SK-N-SH treated with all-trans-retinoic acid at 6 μM for 48 hours (cell line): ENCODE results near the gene BEND7.

ENCODE experiments used
- ARNTL ChIP-seq: fragments of 450-650 bp; formaldehyde crosslinking; IDR thresholded peaks from 2 replicates; pipeline ENCODE4 v1.5.0; 2020; ENCODE audit warnings: low read depth, mild to moderate bottlenecking, moderate library complexity, borderline replicate concordance
- CSDC2 ChIP-seq: fragments of 250-450 bp; sonication (Bioruptor Pico); IDR thresholded peaks from 2 replicates; pipeline ENCODE4 v1.5.0; 2020; ENCODE audit warnings: mild to moderate bottlenecking, moderate library complexity
- ISL1 ChIP-seq: fragments of 250-450 bp; sonication (Bioruptor Pico); IDR thresholded peaks from 2 replicates; pipeline ENCODE4 v2.1.2; 2022; ENCODE audit warnings: mild to moderate bottlenecking, moderate library complexity
- PATZ1 ChIP-seq: fragments of 250-450 bp; sonication (Bioruptor Pico); IDR thresholded peaks from 2 replicates; pipeline ENCODE4 v1.8.0; 2020; ENCODE audit warnings: mild to moderate bottlenecking, moderate library complexity, borderline replicate concordance
- PPARA ChIP-seq: fragments of 250-450 bp; sonication (Bioruptor Pico); IDR thresholded peaks from 2 replicates; pipeline ENCODE4 v1.5.0; 2020; ENCODE audit warnings: mild to moderate bottlenecking, borderline replicate concordance
- RARB ChIP-seq: fragments of 250-450 bp; sonication (Bioruptor Pico); IDR thresholded peaks from 2 replicates; pipeline ENCODE4 v1.8.0; 2021; ENCODE audit warnings: mild to moderate bottlenecking, moderate library complexity
- SNAI2 ChIP-seq: fragments of 250-450 bp; sonication (Bioruptor Pico); IDR thresholded peaks from 2 replicates; pipeline ENCODE4 v1.5.0; 2020; ENCODE audit warnings: mild to moderate bottlenecking, moderate library complexity
- TSHZ2 ChIP-seq: fragments of 250-450 bp; sonication (Bioruptor Pico); IDR thresholded peaks from 2 replicates; pipeline ENCODE4 v1.5.0; 2020; ENCODE audit warnings: mild to moderate bottlenecking, moderate library complexity
- ZFP3 ChIP-seq: fragments of 250-450 bp; sonication (Bioruptor Pico); IDR thresholded peaks from 2 replicates; pipeline ENCODE4 v1.5.0; 2020; ENCODE audit warnings: mild to moderate bottlenecking, moderate library complexity
- ZNF565 ChIP-seq: fragments of 450-650 bp; formaldehyde crosslinking; conservative IDR thresholded peaks from 2 replicates; pipeline ENCODE4 v1.5.0; 2020; ENCODE audit warnings: low read depth, mild to moderate bottlenecking, moderate library complexity

GRCh38 chr10:13457958-13458686 lies 70.7 kb downstream of the BEND7 start:
- TF ChIP-seq SNAI2 (CRISPR knock-in tag) (no peak), ISL1 (CRISPR knock-in tag) (no peak), ZNF565 (CRISPR knock-in tag) (no peak), RARB (CRISPR knock-in tag) (no peak), PPARA (CRISPR knock-in tag) (no peak), PATZ1 (CRISPR knock-in tag) (no peak), ZFP3 (CRISPR knock-in tag) (no peak), CSDC2 (CRISPR knock-in tag) (no peak), TSHZ2 (CRISPR knock-in tag) (no peak), ARNTL (CRISPR knock-in tag) (no peak)
